Neutrophil (primary cell): Measurements from ENCODE around the gene TEX10.

ENCODE experiments used
- H3K27ac ChIP-seq: fragments of 200-600 bp; sonication (generic); 2 replicates; pipeline ENCODE4 v1.5.1; 2016; ENCODE audit warnings: mild to moderate bottlenecking, moderate library complexity
- H3K27me3 ChIP-seq: fragments of 200-600 bp; sonication (generic); 2 replicates; pipeline ENCODE4 v1.6.0; 2016; ENCODE audit warnings: mild to moderate bottlenecking
- H3K36me3 ChIP-seq: fragments of 200-600 bp; sonication (generic); 2 replicates; pipeline ENCODE4 v1.5.1; 2017
- H3K4me1 ChIP-seq, 2 experiments: fragments of 200-600 bp in 1 of 2; sonication (generic) in 1 of 2; 1 replicate in 1 of 2; 2 replicates in 1 of 2; pipeline versions ENCODE4 v1.5.1 to v1.6.1; 2013 to 2016; ENCODE audit warnings: low read depth in 1 of 2, low read length in 1 of 2, mild to moderate bottlenecking in 1 of 2, moderate library complexity in 1 of 2; ENCODE audit not compliant: control insufficient read depth in 1 of 2, insufficient read depth in 1 of 2
- H3K4me3 ChIP-seq, 2 experiments: fragments of 200-600 bp in 1 of 2; sonication (generic) in 1 of 2; 1 replicate in 1 of 2; 2 replicates in 1 of 2; pipeline ENCODE4 v1.5.1; 2013 to 2016; ENCODE audit warnings: low read depth in 1 of 2, low read length in 1 of 2, mild to moderate bottlenecking in 1 of 2, moderate library complexity in 1 of 2
- H3K9me3 ChIP-seq: fragments of 200-600 bp; sonication (generic); 2 replicates; pipeline ENCODE4 v1.5.1; 2016
- TF ChIP-seq, protein P1 (sequence below): fragments of 200-600 bp; sonication (generic); IDR thresholded peaks from 2 replicates; pipeline ENCODE4 v1.5.1; 2016; ENCODE audit warnings: antibody characterized with exemption

Gene TEX10

DNA sequence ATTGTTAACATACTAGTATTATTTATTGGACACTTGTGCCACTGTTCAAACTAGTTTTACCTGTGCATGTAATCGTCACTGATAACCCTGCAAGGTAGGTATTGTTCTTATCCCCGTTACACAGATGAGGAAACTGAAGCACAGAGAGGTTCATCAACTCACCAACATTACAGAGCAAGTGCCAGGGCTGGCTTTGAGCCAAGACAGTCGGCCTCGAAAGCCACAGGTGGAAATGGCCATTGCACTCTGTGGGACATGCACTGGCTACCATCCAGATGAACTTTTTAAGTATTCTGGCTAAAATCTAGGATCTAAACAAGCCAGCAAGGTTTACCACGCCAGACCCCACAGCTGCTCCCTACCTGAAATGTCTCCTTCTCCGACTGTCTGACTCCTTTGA lies 57.9 kb downstream of the TEX10 start:
- TF ChIP-seq, protein P1, sequence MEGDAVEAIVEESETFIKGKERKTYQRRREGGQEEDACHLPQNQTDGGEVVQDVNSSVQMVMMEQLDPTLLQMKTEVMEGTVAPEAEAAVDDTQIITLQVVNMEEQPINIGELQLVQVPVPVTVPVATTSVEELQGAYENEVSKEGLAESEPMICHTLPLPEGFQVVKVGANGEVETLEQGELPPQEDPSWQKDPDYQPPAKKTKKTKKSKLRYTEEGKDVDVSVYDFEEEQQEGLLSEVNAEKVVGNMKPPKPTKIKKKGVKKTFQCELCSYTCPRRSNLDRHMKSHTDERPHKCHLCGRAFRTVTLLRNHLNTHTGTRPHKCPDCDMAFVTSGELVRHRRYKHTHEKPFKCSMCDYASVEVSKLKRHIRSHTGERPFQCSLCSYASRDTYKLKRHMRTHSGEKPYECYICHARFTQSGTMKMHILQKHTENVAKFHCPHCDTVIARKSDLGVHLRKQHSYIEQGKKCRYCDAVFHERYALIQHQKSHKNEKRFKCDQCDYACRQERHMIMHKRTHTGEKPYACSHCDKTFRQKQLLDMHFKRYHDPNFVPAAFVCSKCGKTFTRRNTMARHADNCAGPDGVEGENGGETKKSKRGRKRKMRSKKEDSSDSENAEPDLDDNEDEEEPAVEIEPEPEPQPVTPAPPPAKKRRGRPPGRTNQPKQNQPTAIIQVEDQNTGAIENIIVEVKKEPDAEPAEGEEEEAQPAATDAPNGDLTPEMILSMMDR: no peak
- Histone ChIP-seq H3K4me1 (no peaks in the 10 kb centered on the region), H3K27ac (no peak overlapping the region), H3K27me3 (no peaks in the 10 kb centered on the region), H3K9me3 (no peaks in the 10 kb centered on the region), H3K36me3 (peaks cover 49% of the 10 kb centered on the region), H3K4me3 (no peak overlapping the region)

DNA sequence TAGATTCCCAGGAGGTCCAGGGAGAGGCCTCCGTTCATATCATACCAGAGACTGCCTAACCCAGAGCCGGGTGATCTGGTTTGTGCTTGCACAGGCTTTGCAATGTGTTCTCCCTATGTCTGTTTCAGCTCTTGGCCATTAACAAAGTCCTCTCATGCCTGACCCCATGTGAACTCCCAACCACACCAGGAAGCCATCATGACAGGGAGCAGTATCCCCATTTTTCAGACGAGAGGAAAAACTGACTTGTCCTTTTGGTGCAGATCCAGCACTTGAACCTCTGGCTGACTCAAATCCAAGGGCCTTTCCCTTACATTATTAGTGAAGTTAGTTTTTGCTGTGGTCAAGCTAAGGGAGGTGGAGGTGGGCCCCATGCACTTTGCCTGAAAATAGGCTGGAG lies 58.4 kb downstream of the TEX10 start:
- no peaks in the 10 kb centered on the region for H3K9me3 ChIP-seq
- no peak overlapping the region for H3K27ac ChIP-seq
- no peaks in the 10 kb centered on the region for H3K4me1 ChIP-seq
- H3K4me3 ChIP-seq: no peak overlapping the region
- peaks cover 44% of the 10 kb centered on the region for H3K36me3 ChIP-seq
- H3K27me3 ChIP-seq: no peaks in the 10 kb centered on the region
- TF ChIP-seq, protein P1: no peak

DNA sequence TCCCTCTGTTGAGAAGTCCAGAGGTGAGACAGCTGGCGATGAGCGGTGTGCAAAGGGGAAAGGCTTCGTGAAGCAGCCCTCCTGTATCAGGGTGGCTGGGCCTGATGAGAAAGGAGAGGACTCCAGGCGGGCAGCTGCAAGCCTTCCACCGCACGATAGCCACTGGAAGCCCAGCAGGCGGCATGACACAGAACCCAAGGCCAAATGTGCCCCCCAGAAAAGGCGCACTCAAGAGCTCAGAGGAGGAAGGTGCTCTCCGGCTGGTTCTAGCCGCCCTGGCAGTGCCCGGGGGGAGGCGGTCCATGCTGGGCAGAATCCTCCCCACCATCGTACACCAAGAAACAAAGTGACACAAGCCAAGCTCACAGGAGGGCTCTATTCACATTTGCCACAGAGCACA lies 60.3 kb downstream of the TEX10 start:
- H3K36me3 ChIP-seq: peaks cover 30% of the 10 kb centered on the region

DNA sequence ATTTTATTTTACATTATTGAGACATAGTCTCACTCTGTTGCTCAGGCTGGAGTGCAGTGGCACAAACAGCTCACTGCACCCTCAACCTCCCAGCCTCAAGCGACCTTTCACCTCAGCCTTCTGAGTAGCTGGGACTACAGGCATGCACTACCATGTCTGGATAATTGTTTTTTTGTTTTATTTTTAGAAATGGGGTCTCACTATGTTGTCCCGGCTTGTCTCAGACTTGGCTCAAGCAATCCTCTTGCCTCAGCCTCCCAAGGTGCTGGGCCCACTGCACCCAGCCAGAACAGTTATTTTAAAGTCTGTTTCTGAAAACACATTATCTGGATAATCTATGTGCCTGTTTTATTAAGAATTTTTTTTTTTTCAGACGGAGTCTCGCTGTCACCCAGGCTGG lies 62.0 kb downstream of the TEX10 start:
- Histone ChIP-seq H3K36me3 (peaks cover 21% of the 10 kb centered on the region), H3K27me3 (no peaks in the 10 kb centered on the region), H3K9me3 (no peaks in the 10 kb centered on the region), H3K27ac (no peak overlapping the region), H3K4me3 (no peak overlapping the region), H3K4me1 (no peaks in the 10 kb centered on the region)
- TF ChIP-seq, protein P1: no peak

More for the DNA sequence above, 60.3 kb downstream of the TEX10 start:
- no peaks in the 10 kb centered on the region for H3K27me3 ChIP-seq
- no peak overlapping the region for H3K27ac ChIP-seq
- H3K9me3 ChIP-seq: no peaks in the 10 kb centered on the region
- no peaks in the 10 kb centered on the region for H3K4me1 ChIP-seq
- TF ChIP-seq, protein P1: no peak
- no peak overlapping the region for H3K4me3 ChIP-seq

DNA sequence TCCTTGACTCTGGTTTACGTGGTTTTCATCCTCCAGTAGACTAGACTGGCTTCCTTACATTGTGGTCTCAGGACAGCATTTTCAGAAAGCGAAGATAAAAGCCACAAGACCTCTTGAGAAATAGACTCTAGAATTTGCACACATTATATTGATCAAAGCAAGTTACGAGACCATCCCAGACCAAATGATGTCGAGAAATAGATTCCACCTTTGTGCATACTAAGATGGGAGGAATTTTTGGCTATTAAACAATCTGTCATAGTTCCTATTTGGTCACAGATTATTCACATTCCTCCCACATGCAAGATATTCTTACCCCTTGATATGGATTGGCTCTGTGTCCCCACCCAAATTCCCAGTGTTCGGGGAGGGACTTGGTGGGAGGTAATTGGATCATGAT lies 65.6 kb downstream of the TEX10 start:
- no peak overlapping the region for H3K4me3 ChIP-seq
- H3K4me1 ChIP-seq: no peaks in the 10 kb centered on the region
- TF ChIP-seq, protein P1: no peak
- no peaks in the 10 kb centered on the region for H3K9me3 ChIP-seq
- H3K27ac ChIP-seq: no peak overlapping the region
- no peaks in the 10 kb centered on the region for H3K27me3 ChIP-seq
- no peaks in the 10 kb centered on the region for H3K36me3 ChIP-seq

DNA sequence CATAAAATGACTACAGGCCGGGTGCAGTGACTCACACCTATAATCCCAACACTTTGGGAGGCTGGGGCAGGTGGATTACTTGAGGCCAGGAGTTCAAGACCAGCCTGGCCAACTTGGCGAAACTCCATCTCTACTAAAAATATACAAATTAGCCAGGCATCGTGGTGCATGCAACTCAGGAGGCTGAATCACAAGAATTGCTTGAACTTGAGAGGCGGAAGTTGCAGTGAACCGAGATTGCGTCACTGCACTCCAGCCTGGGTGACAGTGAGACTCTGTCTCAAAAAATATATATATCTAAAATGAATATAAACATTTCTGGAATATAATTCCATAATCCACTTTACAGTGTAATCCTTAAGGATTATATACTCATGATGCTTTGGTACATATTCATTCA lies 66.5 kb downstream of the TEX10 start:
- H3K27ac ChIP-seq: no peak overlapping the region
- H3K27me3 ChIP-seq: no peaks in the 10 kb centered on the region
- no peak overlapping the region for H3K4me3 ChIP-seq
- H3K36me3 ChIP-seq: no peaks in the 10 kb centered on the region
- TF ChIP-seq, protein P1: no peak
- H3K9me3 ChIP-seq: no peaks in the 10 kb centered on the region
- no peaks in the 10 kb centered on the region for H3K4me1 ChIP-seq
